GM21360 (cell line): ENCODE measurements around the gene NISCH.
"Not testable (repeated sequence)": the region's sequence is repeated elsewhere in the genome, so short reads cannot be mapped to it uniquely, and the experiment has no call there.

ENCODE experiments used
- ATAC-seq: cut with Tn5 transposase; IDR thresholded peaks from one replicate; pipeline ENCODE4 v1.9.1; 2021; ENCODE audit warnings: mild to moderate bottlenecking, moderate library complexity; ENCODE audit not compliant: unreplicated experiment

The NISCH gene

GRCh38 chr3:52524258-52524751 lies 68.9 kb downstream of the NISCH start:
- no peak for ATAC-seq

GRCh38 chr3:52524752-52525679 lies 69.6 kb downstream of the NISCH start:
- ATAC-seq: no peak

- no peak for ATAC-seq
These were observed 70.5 kb downstream of the NISCH start for GRCh38 chr3:52525680-52526561.

- not testable (repeated sequence) for ATAC-seq
These were observed 71.3 kb downstream of the NISCH start for GRCh38 chr3:52526671-52527038.

GRCh38 chr3:52527039-52527731 lies 71.8 kb downstream of the NISCH start:
- ATAC-seq: no peak

GRCh38 chr3:52527732-52528585 lies 72.6 kb downstream of the NISCH start:
- no peak for ATAC-seq

- ATAC-seq: no peak
These were observed 73.4 kb downstream of the NISCH start for GRCh38 chr3:52528586-52529375.

GRCh38 chr3:52529376-52530333 lies 74.3 kb downstream of the NISCH start:
- ATAC-seq: no peak

- no peak for ATAC-seq
These were observed 75.8 kb downstream of the NISCH start for GRCh38 chr3:52530918-52531826.

GRCh38 chr3:52531860-52532516 lies 76.6 kb downstream of the NISCH start:
- ATAC-seq: no peak

- no peak for ATAC-seq
These were observed 77.1 kb downstream of the NISCH start for GRCh38 chr3:52532517-52532837.

- ATAC-seq: no peak
These were observed 77.6 kb downstream of the NISCH start for GRCh38 chr3:52532838-52533622.

- ATAC-seq: no peak
These were observed 78.3 kb downstream of the NISCH start, which contains the start of gene NT5DC2 for GRCh38 chr3:52533623-52534280. NT5DC2 (minus strand) TSS chr3:52533857; CDS start chr3:52533737, 120 bp downstream.

- ATAC-seq: no peak
These were observed 79.1 kb downstream of the NISCH start for GRCh38 chr3:52534281-52535183.
